ENCODE data around the gene RPL41. TPM values are rescaled to one million over a fixed set of nuclear protein-coding genes. Genes with fewer than 3 reads are reported as not detected.

RPL41 gene
- total and polyA plus RNA-seq, 10 of the 15 experiments (the other 5 are each of a cell fraction or from before 2014, with no cell fraction given), result 4,144 to 19,112 (median 8,004) TPM

GRCh38 chr12:56143870-56144269 lies 27.4 kb downstream of the RPL41 start:
- Histone ChIP-seq H3K4me1 (ENCODE audit: control insufficient read depth, insufficient read depth, low read length) (no peaks in the 10 kb centered on the region), H4K20me1 (ENCODE audit: control insufficient read depth, insufficient read depth) (no peaks in the 10 kb centered on the region), H3K9me3 (replicated peaks; ENCODE audit: control insufficient read depth, insufficient read depth, low read length) (no peaks in the 10 kb centered on the region), H3K27ac (ENCODE audit: control insufficient read depth, insufficient read depth) (no peak overlapping the region), H3K79me2 (ENCODE audit: control insufficient read depth, insufficient read depth, low read length) (no peaks in the 10 kb centered on the region), H3K27me3 (replicated peaks in 1 of 2; ENCODE audit: control insufficient read depth in 2 of 2, insufficient read depth in 2 of 2, low read length in 1 of 2) (no peaks in the 10 kb centered on the region), H2AFZ (ENCODE audit: control insufficient read depth, low read depth, low read length) (no peak overlapping the region), H3K9ac (ENCODE audit: control insufficient read depth, insufficient read depth, low read length) (no peak overlapping the region), H3K36me3 (ENCODE audit: control insufficient read depth in 2 of 2, insufficient read depth in 2 of 2, low read length in 1 of 2) (peaks cover 11 to 16% of the 10 kb centered on the region in 2 experiments; a peak in 3 of 4 replicates), H3K4me2 (ENCODE audit: control insufficient read depth, insufficient read depth) (no peak overlapping the region), H3K4me3 (no peak overlapping the region)
- POLR2A ChIA-PET, result interaction anchor here (0.9 to 2.2 kb wide), 3 partner anchors 14 to 320 kb away, joined by 4 to 6 read pairs (median 4); partner anchors contain the start of gene MYL6
- intact Hi-C loops (cut with micrococcal nuclease; ENCODE audit: unreplicated experiment), result no loop called here
- FAIRE-seq (no peak), ATAC-seq (no peak), DNase-seq (ENCODE audit: low read depth, low spot score) (no peak)
- SMC1A ChIA-PET (ENCODE audit: uncharacterized antibody, unreplicated experiment), result interaction anchor here (0.8 to 1.2 kb wide), 2 partner anchors 8 to 14 kb away, joined by 3 read pairs; partner anchors contain the start of gene MYL6B
- in situ Hi-C loops (cut with MboI), result no loop called here
- 83% methylated on average over 8 of the region's 8 CpGs for WGBS (ENCODE audit: insufficient coverage, insufficient replicate concordance, low lambda C conversion rate, missing lambda C conversion rate)
- CTCF ChIA-PET, result interaction anchor here (1.0 to 1.3 kb wide), 4 partner anchors 15 to 115 kb away, joined by 3 to 4 read pairs (median 4); partner anchors contain the start of gene ANKRD52
- TF ChIP-seq, protein P1, sequence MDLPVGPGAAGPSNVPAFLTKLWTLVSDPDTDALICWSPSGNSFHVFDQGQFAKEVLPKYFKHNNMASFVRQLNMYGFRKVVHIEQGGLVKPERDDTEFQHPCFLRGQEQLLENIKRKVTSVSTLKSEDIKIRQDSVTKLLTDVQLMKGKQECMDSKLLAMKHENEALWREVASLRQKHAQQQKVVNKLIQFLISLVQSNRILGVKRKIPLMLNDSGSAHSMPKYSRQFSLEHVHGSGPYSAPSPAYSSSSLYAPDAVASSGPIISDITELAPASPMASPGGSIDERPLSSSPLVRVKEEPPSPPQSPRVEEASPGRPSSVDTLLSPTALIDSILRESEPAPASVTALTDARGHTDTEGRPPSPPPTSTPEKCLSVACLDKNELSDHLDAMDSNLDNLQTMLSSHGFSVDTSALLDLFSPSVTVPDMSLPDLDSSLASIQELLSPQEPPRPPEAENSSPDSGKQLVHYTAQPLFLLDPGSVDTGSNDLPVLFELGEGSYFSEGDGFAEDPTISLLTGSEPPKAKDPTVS (IDR thresholded peaks at IDR 0.05; ENCODE audit: low read depth, low read length), result no peak
- no peak for TF ChIP-seq SREBF1 (IDR thresholded peaks at IDR 0.05; ENCODE audit: low read length)
- no peak for TF ChIP-seq DPF2 (IDR thresholded peaks at IDR 0.05)
- TF ChIP-seq YY1 (IDR thresholded peaks at IDR 0.05; ENCODE audit: low read depth, low read length), result no peak
- no peak for TF ChIP-seq RCOR1 (conservative IDR thresholded peaks at IDR 0.05; ENCODE audit: low read depth, low read length)
- TF ChIP-seq HDAC2 (IDR thresholded peaks at IDR 0.05), result no peak
- TF ChIP-seq, protein P2, sequence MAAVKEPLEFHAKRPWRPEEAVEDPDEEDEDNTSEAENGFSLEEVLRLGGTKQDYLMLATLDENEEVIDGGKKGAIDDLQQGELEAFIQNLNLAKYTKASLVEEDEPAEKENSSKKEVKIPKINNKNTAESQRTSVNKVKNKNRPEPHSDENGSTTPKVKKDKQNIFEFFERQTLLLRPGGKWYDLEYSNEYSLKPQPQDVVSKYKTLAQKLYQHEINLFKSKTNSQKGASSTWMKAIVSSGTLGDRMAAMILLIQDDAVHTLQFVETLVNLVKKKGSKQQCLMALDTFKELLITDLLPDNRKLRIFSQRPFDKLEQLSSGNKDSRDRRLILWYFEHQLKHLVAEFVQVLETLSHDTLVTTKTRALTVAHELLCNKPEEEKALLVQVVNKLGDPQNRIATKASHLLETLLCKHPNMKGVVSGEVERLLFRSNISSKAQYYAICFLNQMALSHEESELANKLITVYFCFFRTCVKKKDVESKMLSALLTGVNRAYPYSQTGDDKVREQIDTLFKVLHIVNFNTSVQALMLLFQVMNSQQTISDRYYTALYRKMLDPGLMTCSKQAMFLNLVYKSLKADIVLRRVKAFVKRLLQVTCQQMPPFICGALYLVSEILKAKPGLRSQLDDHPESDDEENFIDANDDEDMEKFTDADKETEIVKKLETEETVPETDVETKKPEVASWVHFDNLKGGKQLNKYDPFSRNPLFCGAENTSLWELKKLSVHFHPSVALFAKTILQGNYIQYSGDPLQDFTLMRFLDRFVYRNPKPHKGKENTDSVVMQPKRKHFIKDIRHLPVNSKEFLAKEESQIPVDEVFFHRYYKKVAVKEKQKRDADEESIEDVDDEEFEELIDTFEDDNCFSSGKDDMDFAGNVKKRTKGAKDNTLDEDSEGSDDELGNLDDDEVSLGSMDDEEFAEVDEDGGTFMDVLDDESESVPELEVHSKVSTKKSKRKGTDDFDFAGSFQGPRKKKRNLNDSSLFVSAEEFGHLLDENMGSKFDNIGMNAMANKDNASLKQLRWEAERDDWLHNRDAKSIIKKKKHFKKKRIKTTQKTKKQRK (IDR thresholded peaks at IDR 0.05; ENCODE audit: low read depth, low read length), result no peak
- no peak for TF ChIP-seq ETV6 (conservative IDR thresholded peaks at IDR 0.05 in 1 of 2, IDR thresholded peaks at IDR 0.05 in 1 of 2; ENCODE audit: borderline replicate concordance in 1 of 2, low read depth in 1 of 2)
- no peak for TF ChIP-seq NFYB (IDR thresholded peaks at IDR 0.05; ENCODE audit: insufficient read depth, low read depth, low read length)
- TF ChIP-seq TBL1XR1 (IDR thresholded peaks at IDR 0.05; ENCODE audit: low read depth, low read length), result no peak
- TF ChIP-seq BACH1 (IDR thresholded peaks at IDR 0.05; ENCODE audit: borderline replicate concordance), result no peak
- TF ChIP-seq ZBED1 (IDR thresholded peaks at IDR 0.05; ENCODE audit: borderline replicate concordance), result no peak
- TF ChIP-seq MAX (IDR thresholded peaks at IDR 0.05; ENCODE audit: low read depth, low read length), result no peak
- TF ChIP-seq ATF3 (IDR thresholded peaks at IDR 0.05; ENCODE audit: borderline replicate concordance, extremely low read depth, low read depth, low read length), result no peak
- TF ChIP-seq IRF4 (IDR thresholded peaks at IDR 0.05; ENCODE audit: low read depth, low read length), result no peak
- no peak for TF ChIP-seq BCL11A (IDR thresholded peaks at IDR 0.05; ENCODE audit: low read depth, low read length)
- TF ChIP-seq TAF1 (IDR thresholded peaks at IDR 0.05; ENCODE audit: borderline replicate concordance, low read depth, low read length), result no peak
- no peak for TF ChIP-seq TCF12 (IDR thresholded peaks at IDR 0.05; ENCODE audit: low read depth, low read length)
- RAD21 ChIA-PET (ENCODE audit: unreplicated experiment), result no interaction called here
- BruUV-seq (replicated peaks), result no TSS peak
